K562 (cell line): ENCODE results near the gene CNIH1. TPM values are rescaled to one million over a fixed set of nuclear protein-coding genes. Genes with fewer than 3 reads are reported as not detected.
A peak's percentile ranks its signal among the peaks of the same experiment; 100 is the strongest.

Experiments
- ATAC-seq: fragments of 200-7000 bp; cut with Tn5 transposase; 3 replicates; pipeline ENCODE4 v1.9.1; 2020; ENCODE audit warnings: moderate library complexity
- BruUV-seq: library from RNA; stranded (reverse); fragments of 400-500 nt; replicated peaks from 2 replicates; lab custom pipeline; 2021; lab: Mats Ljungman, UMichigan
- CTCF ChIA-PET: fragments of 300-600 bp; formaldehyde crosslinking; extraction: SDS; loops from one replicate; lab custom pipeline; 2021; ENCODE audit warnings: low intra/inter-chr PET ratio; lab: Yijun Ruan, JAX
- POLR2A ChIA-PET: fragments of 300-600, 350-650 bp; sonication (Branson Sonifier 250); formaldehyde crosslinking; extraction: SDS; loops from one replicate; lab custom pipeline; 2021; ENCODE audit warnings: antibody characterized with exemption, inconsistent platforms; lab: Yijun Ruan, JAX
- DNase-seq, 4 experiments: peaks; one replicate each; pipeline versions ENCODE4 v3.0.0 to v3.0.0-alpha.2; 2011 to 2018; ENCODE audit warnings: low spot score in 3 of 4, mixed read lengths in 3 of 4; ENCODE audit errors: extremely low read depth in 1 of 4
- FAIRE-seq: peaks from 2 replicates; lab custom pipeline; 2011; peaks lifted over from hg19 to GRCh38; lab: Jason Lieb, UNC
- H2AFZ ChIP-seq: 2 replicates; pipeline ENCODE4 v1.6.0; 2011; ENCODE audit warnings: low read depth, low read length, control low read depth, inconsistent platforms
- H3K27ac ChIP-seq: fragments of 200-600 bp; 3 replicates; pipeline ENCODE4 v1.8.0; 2011; ENCODE audit warnings: low read depth, mild to moderate bottlenecking, control low read depth, inconsistent platforms, low read length, moderate library complexity, mixed read lengths; ENCODE audit errors: extremely low read depth
- H3K27me3 ChIP-seq, 2 experiments: fragments of 300-600 bp in 1 of 2; 2 replicates in 1 of 2; 3 replicates in 1 of 2; pipeline versions ENCODE4 v1.6.0 to v1.8.0; 2011; ENCODE audit warnings: inconsistent platforms in 2 of 2, low read length in 2 of 2, mild to moderate bottlenecking in 1 of 2, mixed read lengths in 1 of 2, moderate library complexity in 1 of 2; ENCODE audit not compliant: control insufficient read depth in 2 of 2, insufficient read depth in 2 of 2
- H3K36me3 ChIP-seq: fragments of 300-600 bp; 3 replicates; pipeline ENCODE4 v1.8.0; 2011; ENCODE audit warnings: mild to moderate bottlenecking, low read length, inconsistent platforms; ENCODE audit not compliant: control insufficient read depth, insufficient read depth
- H3K4me1 ChIP-seq, 2 experiments: fragments of 200-600 bp in 1 of 2; replicated peaks in 1 of 2; 2 replicates in 1 of 2; 3 replicates in 1 of 2; pipeline versions ENCODE4 v1.5.1 to v1.8.0; 2011; ENCODE audit warnings: inconsistent platforms in 2 of 2, low read length in 2 of 2, mild to moderate bottlenecking in 1 of 2, mixed read lengths in 1 of 2, moderate library complexity in 1 of 2; ENCODE audit not compliant: control insufficient read depth in 2 of 2, insufficient read depth in 2 of 2
- H3K4me2 ChIP-seq: 2 replicates; pipeline ENCODE4 v1.6.1; 2011; ENCODE audit warnings: low read length, control low read depth, inconsistent platforms, mixed read lengths; ENCODE audit not compliant: insufficient read depth
- H3K4me3 ChIP-seq: fragments of 200-600 bp; sonication (generic), shearing (Covaris generic); 2 replicates; pipeline ENCODE4 v1.5.1; 2016; ENCODE audit warnings: control low read depth, inconsistent platforms
- H3K79me2 ChIP-seq: fragments of 200-600 bp; 3 replicates; pipeline ENCODE4 v1.8.0; 2011; ENCODE audit warnings: low read length, inconsistent platforms; ENCODE audit not compliant: control insufficient read depth, insufficient read depth
- H3K9ac ChIP-seq, 2 experiments: 2 replicates each; pipeline versions ENCODE4 v1.6.0 to v1.6.1; 2011; ENCODE audit warnings: low read depth in 2 of 2, low read length in 2 of 2, control low read depth in 1 of 2, inconsistent platforms in 1 of 2, mild to moderate bottlenecking in 1 of 2, mixed read lengths in 1 of 2; ENCODE audit not compliant: insufficient read depth in 1 of 2
- H3K9me1 ChIP-seq: one replicate; pipeline ENCODE4 v1.6.0; 2011; ENCODE audit warnings: inconsistent platforms, mild to moderate bottlenecking, low read length, moderate library complexity; ENCODE audit not compliant: control insufficient read depth, insufficient read depth
- H3K9me3 ChIP-seq: replicated peaks from 2 replicates; pipeline ENCODE4 v1.5.1; 2011; ENCODE audit warnings: low read depth, low read length, inconsistent platforms; ENCODE audit not compliant: control insufficient read depth, insufficient read depth
- H4K20me1 ChIP-seq: replicated peaks from 2 replicates; pipeline ENCODE4 v1.6.1; 2011; ENCODE audit warnings: low read length, inconsistent platforms, mixed read lengths; ENCODE audit not compliant: control insufficient read depth, insufficient read depth
- KDM1A ChIP-seq, 2 experiments: fragments of 450-650 bp; IDR thresholded peaks; 2 replicates each; pipeline ENCODE4 v1.6.1; 2016; ENCODE audit warnings: mild to moderate bottlenecking in 2 of 2
- ZBTB1 ChIP-seq: sonication (generic); formaldehyde crosslinking; IDR thresholded peaks from 2 replicates; pipeline ENCODE4 v1.8.1; 2023; ENCODE audit warnings: missing genetic modification reagents, low read depth, mild to moderate bottlenecking, borderline replicate concordance
- WGBS: fragments of 100-300 bp; shearing (Covaris generic); methylation state at CpG from one replicate; pipeline ENCODE4 v1.1.6; 2016; ENCODE audit warnings: low coverage, mixed read lengths; ENCODE audit not compliant: insufficient coverage; ENCODE audit errors: missing lambda C conversion rate; 5-methylcytosine and 5-hydroxymethylcytosine counted together
- in situ Hi-C: fragments of 300-500 bp; cut with MboI; formaldehyde crosslinking; loops from 4 replicates; pipeline ENCODE4 v1.15.0; 2018; ENCODE audit warnings: inconsistent platforms, mixed read lengths
- intact Hi-C: fragments of 100-400 bp; cut with micrococcal nuclease; formaldehyde crosslinking; loops from 2 replicates; pipeline ENCODE4 v1.14.2; 2022
- polyA plus RNA-seq, 8 experiments: library from polyadenylated mRNA; depleted of rRNA in 4 of 8; stranded (reverse) in 5 of 8; unstranded in 3 of 8; fragments of >200 nt; fragmentation: Nextera tagmentation in 2 of 8; fragmentation: Illumina TruSeq in 1 of 8; extraction: Ambion mirVana in 2 of 8; extraction: Trizol in 1 of 8; gene quantifications; 2 replicates each; pipeline versions ENCODE4 v1.2.1 to v1.2.3, GENCODE V29; 2011 to 2014; ENCODE audit warnings: inconsistent platforms in 1 of 8, missing spikeins in 1 of 8
- total RNA-seq, 7 experiments: library from RNA; depleted of rRNA in 6 of 7; stranded (reverse); fragments of >200 nt in 6 of 7; fragmentation: Illumina TruSeq in 2 of 7; extraction: Trizol in 2 of 7; gene quantifications; 2 replicates each; pipeline versions ENCODE4 v1.2.1 to v1.2.3, GENCODE V29; 2011 to 2021; ENCODE audit warnings: low replicate concordance in 1 of 7

Gene CNIH1
- total and polyA plus RNA-seq, 9 of the 15 experiments (the other 6 are each of a cell fraction or from before 2014, with no cell fraction given): 13.9 to 283 (median 77.3) TPM

GRCh38 chr14:54374117-54374884 lies 66.9 kb downstream of the CNIH1 start:
- Histone ChIP-seq H2AFZ (no peak overlapping the region), H3K9ac (no peak overlapping the region), H3K79me2 (no peaks in the 10 kb centered on the region), H3K27ac (no peak overlapping the region), H3K4me1 (no peaks in the 10 kb centered on the region), H4K20me1 (no peaks in the 10 kb centered on the region), H3K4me3 (no peak overlapping the region), H3K4me2 (no peak overlapping the region), H3K9me3 (no peaks in the 10 kb centered on the region), H3K27me3 (peaks cover 2 to 5% of the 10 kb centered on the region in 2 experiments; a peak in 2 of 5 replicates), H3K36me3 (no peaks in the 10 kb centered on the region), H3K9me1 (no peaks in the 10 kb centered on the region)
- ChIA-PET POLR2A (no interaction called here), CTCF (no interaction called here)
- TF ChIP-seq KDM1A (IDR thresholded peaks at IDR 0.05) (peak; percentile 50; a peak in 2 of 4 replicates), ZBTB1 (CRISPR knock-in tag) (no peak)
- FAIRE-seq (no peak), DNase-seq (no peak), ATAC-seq (no peak)
- 3% methylated on average over 6 of the region's 7 CpGs for WGBS
- in situ Hi-C loops (no loop called here), intact Hi-C loops (no loop called here)
- BruUV-seq: no TSS peak

Other genes starting within 250 kb of the CNIH1 start
- 41.5 and 46.3 TPM in 2 replicates for gene CDKN3, start 44.4 kb downstream of the CNIH1 start, total RNA-seq (2014; rRNA removed)
- gene CDKN3, start 44.4 kb downstream of the CNIH1 start, total RNA-seq (2014; rRNA removed; fragmentation: Illumina TruSeq; extraction: Trizol): 60.4 and 62.4 TPM in 2 replicates
- 58.3 and 62.4 TPM in 2 replicates for gene CDKN3, start 44.4 kb downstream of the CNIH1 start, total RNA-seq (2015; rRNA removed; fragmentation: Illumina TruSeq; extraction: Trizol)
- gene CDKN3, start 44.4 kb downstream of the CNIH1 start, total RNA-seq (2021): 41.3 and 46.5 TPM in 2 replicates
- gene CDKN3, start 44.4 kb downstream of the CNIH1 start, polyA plus RNA-seq (2011; rRNA removed): 75.1 and 98.8 TPM in 2 replicates
- gene CDKN3, start 44.4 kb downstream of the CNIH1 start, polyA plus RNA-seq (2014; fragmentation: Illumina TruSeq; extraction: Trizol): 68.8 and 83.6 TPM in 2 replicates
- gene CDKN3, start 44.4 kb downstream of the CNIH1 start, polyA plus RNA-seq (2014; fragmentation: Nextera tagmentation; extraction: Ambion mirVana): 100 to 1,000 TPM; 127 to 128 TPM
- gene CDKN3, start 44.4 kb downstream of the CNIH1 start, polyA plus RNA-seq (2014; rRNA removed): 70.7 and 78.2 TPM in 2 replicates
- gene GMFB, start 47.6 kb upstream of the CNIH1 start, total RNA-seq (2014; rRNA removed): 13.1 and 15.1 TPM in 2 replicates
- gene GMFB, start 47.6 kb upstream of the CNIH1 start, total RNA-seq (2014; rRNA removed; fragmentation: Illumina TruSeq; extraction: Trizol): 31.6 and 34.7 TPM in 2 replicates
- 27.7 and 31.7 TPM in 2 replicates for gene GMFB, start 47.6 kb upstream of the CNIH1 start, total RNA-seq (2015; rRNA removed; fragmentation: Illumina TruSeq; extraction: Trizol)
- gene GMFB, start 47.6 kb upstream of the CNIH1 start, total RNA-seq (2021): 22.1 and 22.7 TPM in 2 replicates
- gene GMFB, start 47.6 kb upstream of the CNIH1 start, polyA plus RNA-seq (2011; rRNA removed): 9.9 and 15.1 TPM in 2 replicates
- 20.4 and 21.2 TPM in 2 replicates for gene GMFB, start 47.6 kb upstream of the CNIH1 start, polyA plus RNA-seq (2014; fragmentation: Illumina TruSeq; extraction: Trizol)
- gene GMFB, start 47.6 kb upstream of the CNIH1 start, polyA plus RNA-seq (2014; fragmentation: Nextera tagmentation; extraction: Ambion mirVana): 10 to 100 TPM; 20.1 to 20.5 TPM
- 13.2 and 14.0 TPM in 2 replicates for gene GMFB, start 47.6 kb upstream of the CNIH1 start, polyA plus RNA-seq (2014; rRNA removed)
- gene CGRRF1, start 68.5 kb upstream of the CNIH1 start, total RNA-seq (2014; rRNA removed): 1.9 and 3.0 TPM in 2 replicates
- 4.7 and 4.8 TPM in 2 replicates for gene CGRRF1, start 68.5 kb upstream of the CNIH1 start, total RNA-seq (2014; rRNA removed; fragmentation: Illumina TruSeq; extraction: Trizol)
- gene CGRRF1, start 68.5 kb upstream of the CNIH1 start, total RNA-seq (2015; rRNA removed; fragmentation: Illumina TruSeq; extraction: Trizol): 3.3 and 3.7 TPM in 2 replicates
- 4.6 and 7.6 TPM in 2 replicates for gene CGRRF1, start 68.5 kb upstream of the CNIH1 start, total RNA-seq (2021)
- 4.3 and 7.1 TPM in 2 replicates for gene CGRRF1, start 68.5 kb upstream of the CNIH1 start, polyA plus RNA-seq (2011; rRNA removed)
- 2.4 and 3.5 TPM in 2 replicates for gene CGRRF1, start 68.5 kb upstream of the CNIH1 start, polyA plus RNA-seq (2014; fragmentation: Illumina TruSeq; extraction: Trizol)
- 10 to 100 TPM; 13.5 to 15.8 TPM for gene CGRRF1, start 68.5 kb upstream of the CNIH1 start, polyA plus RNA-seq (2014; fragmentation: Nextera tagmentation; extraction: Ambion mirVana)
- 2.3 and 2.8 TPM in 2 replicates for gene CGRRF1, start 68.5 kb upstream of the CNIH1 start, polyA plus RNA-seq (2014; rRNA removed)
- gene SAMD4A, start 125.8 kb upstream of the CNIH1 start, total RNA-seq (2014; rRNA removed): 3.2 and 3.8 TPM in 2 replicates
- 4.1 and 4.6 TPM in 2 replicates for gene SAMD4A, start 125.8 kb upstream of the CNIH1 start, total RNA-seq (2014; rRNA removed; fragmentation: Illumina TruSeq; extraction: Trizol)
- 3.3 and 4.0 TPM in 2 replicates for gene SAMD4A, start 125.8 kb upstream of the CNIH1 start, total RNA-seq (2015; rRNA removed; fragmentation: Illumina TruSeq; extraction: Trizol)
- gene SAMD4A, start 125.8 kb upstream of the CNIH1 start, total RNA-seq (2021): 6.8 TPM in 2 replicates
- gene SAMD4A, start 125.8 kb upstream of the CNIH1 start, polyA plus RNA-seq (2011; rRNA removed): 3.4 and 3.9 TPM in 2 replicates
- gene SAMD4A, start 125.8 kb upstream of the CNIH1 start, polyA plus RNA-seq (2014; fragmentation: Illumina TruSeq; extraction: Trizol): 4.1 and 4.6 TPM in 2 replicates
- gene SAMD4A, start 125.8 kb upstream of the CNIH1 start, polyA plus RNA-seq (2014; fragmentation: Nextera tagmentation; extraction: Ambion mirVana): 1 to 10 TPM in 1 of 2 experiments, under 1 TPM in 1; 0.66 to 1.9 TPM
- gene SAMD4A, start 125.8 kb upstream of the CNIH1 start, polyA plus RNA-seq (2014; rRNA removed): 3.0 and 3.5 TPM in 2 replicates